Mesothelial cell of epicardium (in vitro differentiated cells): Measurements from ENCODE around the gene ADAT1. TPM values are rescaled to one million over a fixed set of nuclear protein-coding genes. Genes with fewer than 3 reads are reported as not detected.

ENCODE experiments used
- DNase-seq, 2 experiments: peaks; one replicate each; pipeline ENCODE4 v3.0.0; 2021; ENCODE audit warnings: low spot score in 2 of 2; ENCODE audit not compliant: unreplicated experiment in 2 of 2
- H3K27ac Mint-ChIP-seq: 2 replicates; pipeline ENCODE4 v1.8.0; 2021; ENCODE audit warnings: mixed read lengths
- H3K27me3 Mint-ChIP-seq: 2 replicates; pipeline ENCODE4 v1.8.0; 2021; ENCODE audit warnings: low read depth, mixed read lengths
- H3K36me3 Mint-ChIP-seq: 2 replicates; pipeline ENCODE4 v1.8.0; 2021; ENCODE audit warnings: mixed read lengths
- H3K4me1 Mint-ChIP-seq: 2 replicates; pipeline ENCODE4 v1.8.0; 2021; ENCODE audit warnings: mixed read lengths
- H3K4me3 Mint-ChIP-seq: 2 replicates; pipeline ENCODE4 v1.8.0; 2021; ENCODE audit warnings: mild to moderate bottlenecking, moderate library complexity, mixed read lengths
- H3K9me3 Mint-ChIP-seq: 2 replicates; pipeline ENCODE4 v1.8.0; 2021; ENCODE audit warnings: mixed read lengths
- total RNA-seq: library from RNA; stranded (reverse); gene quantifications from 3 replicates; pipeline ENCODE4 v1.2.1, GENCODE V29; 2021
- TF ChIP-seq, protein P1 (sequence below): fragments of 200-600 bp; sonication (generic); IDR thresholded peaks from one replicate; pipeline ENCODE4 v1.5.0; 2021; ENCODE audit warnings: antibody characterized with exemption; ENCODE audit not compliant: unreplicated experiment

Gene ADAT1
- total RNA-seq, 1 donor from 2014 or later, result 58.7 TPM

DNA sequence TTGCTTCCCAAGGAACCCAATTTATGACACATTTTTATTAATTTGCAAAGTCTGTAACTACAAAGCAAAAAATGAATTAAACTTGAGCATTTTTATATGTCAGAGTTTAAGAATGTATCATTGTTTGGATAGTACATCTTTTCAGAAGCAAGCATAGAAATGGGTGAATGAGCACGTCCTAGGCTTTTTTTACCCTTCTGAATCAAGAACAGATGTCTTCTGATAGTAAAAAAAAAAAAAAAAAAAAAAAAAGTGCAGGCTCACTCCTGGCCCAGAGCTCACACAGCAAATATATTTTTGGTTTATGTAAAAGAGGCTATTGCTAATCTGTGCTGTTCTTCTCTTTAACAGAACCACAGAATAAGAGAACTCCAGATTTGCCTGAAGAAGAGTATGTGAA is 30.8 kb upstream of the ADAT1 start:
- Mint-ChIP-seq H3K36me3 (peaks cover 26% of the 10 kb centered on the region), H3K27me3 (no peaks in the 10 kb centered on the region), H3K27ac (peak overlapping the region; percentile 61), H3K4me1 (peaks cover 33% of the 10 kb centered on the region), H3K4me3 (no peak overlapping the region), H3K9me3 (no peaks in the 10 kb centered on the region)
- TF ChIP-seq, protein P1, sequence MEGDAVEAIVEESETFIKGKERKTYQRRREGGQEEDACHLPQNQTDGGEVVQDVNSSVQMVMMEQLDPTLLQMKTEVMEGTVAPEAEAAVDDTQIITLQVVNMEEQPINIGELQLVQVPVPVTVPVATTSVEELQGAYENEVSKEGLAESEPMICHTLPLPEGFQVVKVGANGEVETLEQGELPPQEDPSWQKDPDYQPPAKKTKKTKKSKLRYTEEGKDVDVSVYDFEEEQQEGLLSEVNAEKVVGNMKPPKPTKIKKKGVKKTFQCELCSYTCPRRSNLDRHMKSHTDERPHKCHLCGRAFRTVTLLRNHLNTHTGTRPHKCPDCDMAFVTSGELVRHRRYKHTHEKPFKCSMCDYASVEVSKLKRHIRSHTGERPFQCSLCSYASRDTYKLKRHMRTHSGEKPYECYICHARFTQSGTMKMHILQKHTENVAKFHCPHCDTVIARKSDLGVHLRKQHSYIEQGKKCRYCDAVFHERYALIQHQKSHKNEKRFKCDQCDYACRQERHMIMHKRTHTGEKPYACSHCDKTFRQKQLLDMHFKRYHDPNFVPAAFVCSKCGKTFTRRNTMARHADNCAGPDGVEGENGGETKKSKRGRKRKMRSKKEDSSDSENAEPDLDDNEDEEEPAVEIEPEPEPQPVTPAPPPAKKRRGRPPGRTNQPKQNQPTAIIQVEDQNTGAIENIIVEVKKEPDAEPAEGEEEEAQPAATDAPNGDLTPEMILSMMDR, result no peak
- DNase-seq, result no peak

GRCh38 chr16:75648265-75649076 is 25.4 kb upstream of the ADAT1 start:
- Mint-ChIP-seq H3K27me3 (no peaks in the 10 kb centered on the region), H3K36me3 (no peaks in the 10 kb centered on the region), H3K27ac (peak overlapping the region; percentile 97), H3K4me3 (peak overlapping the region; percentile 100), H3K4me1 (peaks cover 48% of the 10 kb centered on the region), H3K9me3 (no peaks in the 10 kb centered on the region)
- DNase-seq, result peak; percentile 47 to 81
- TF ChIP-seq, protein P1, result no peak

DNA sequence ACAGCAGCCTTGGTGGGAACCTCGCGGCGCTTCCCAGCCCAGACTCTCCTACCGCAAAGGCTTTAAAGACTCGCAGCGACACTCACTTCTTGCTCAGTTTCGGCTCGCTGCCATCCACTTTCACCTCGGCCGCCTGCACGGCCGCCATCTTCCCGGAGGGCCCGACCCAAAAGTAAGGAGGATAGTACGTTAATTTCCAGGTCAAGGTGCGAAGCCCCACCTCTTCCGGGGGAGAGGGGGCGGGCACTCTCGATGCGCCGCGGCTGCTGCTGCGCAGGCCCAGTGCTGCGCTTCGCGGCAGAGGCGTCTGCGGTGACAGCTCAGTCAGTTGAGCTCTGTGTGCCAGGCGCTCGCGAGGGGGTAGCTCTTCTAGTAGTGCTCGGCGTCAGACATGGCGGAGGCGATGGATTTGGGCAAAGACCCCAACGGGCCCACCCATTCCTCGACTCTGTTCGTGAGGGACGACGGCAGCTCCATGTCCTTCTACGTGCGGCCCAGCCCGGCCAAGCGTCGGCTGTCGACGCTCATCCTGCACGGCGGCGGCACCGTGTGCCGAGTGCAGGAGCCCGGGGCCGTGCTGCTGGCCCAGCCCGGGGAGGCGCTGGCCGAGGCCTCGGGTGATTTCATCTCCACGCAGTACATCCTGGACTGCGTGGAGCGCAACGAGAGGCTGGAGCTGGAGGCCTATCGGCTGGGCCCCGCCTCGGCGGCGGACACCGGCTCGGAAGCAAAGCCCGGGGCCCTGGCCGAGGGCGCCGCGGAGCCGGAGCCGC is 24.6 kb upstream of the ADAT1 start, which contains the start of the genes KARS1 and TERF2IP:
Gene KARS1, minus strand, starts transcription at position 174 of the 773 bp plus-strand sequence. Its CDS starts 26 bp downstream, at position 148.
Gene TERF2IP, plus strand, starts transcription at position 282 of the 773 bp plus-strand sequence. Its CDS starts 110 bp downstream, at position 392.
- H3K4me1 Mint-ChIP-seq, result peaks cover 44% of the 10 kb centered on the region
- peak within 1 kb of the TSS; percentile 99 for H3K27ac Mint-ChIP-seq
- no peaks in the 10 kb centered on the region for H3K27me3 Mint-ChIP-seq
- H3K36me3 Mint-ChIP-seq, result peaks cover 3% of the 10 kb centered on the region
- peak within 1 kb of the TSS; percentile 100 for H3K4me3 Mint-ChIP-seq
- H3K9me3 Mint-ChIP-seq, result no peaks in the 10 kb centered on the region
- peak; percentile 72 to 89 for DNase-seq
- TF ChIP-seq, protein P1, result no peak

DNA sequence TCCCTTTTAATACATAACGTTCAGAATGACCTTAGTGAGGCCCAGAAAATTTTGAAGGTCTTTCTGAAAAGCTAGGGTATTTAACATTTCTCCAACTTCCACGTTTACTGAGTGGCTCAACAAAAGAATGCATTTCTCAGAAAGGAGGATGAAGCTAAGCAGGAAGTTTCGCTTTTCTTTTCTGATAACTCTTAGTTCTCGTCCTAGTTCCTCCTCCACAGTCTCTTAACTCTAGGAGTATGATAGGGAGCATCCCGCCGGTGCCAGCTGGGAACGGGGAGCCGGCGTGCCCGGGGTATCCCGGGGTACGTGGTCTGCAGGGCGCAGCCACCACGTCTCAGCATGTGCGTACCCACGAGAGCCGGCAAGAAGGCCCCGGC is 24.0 kb upstream of the ADAT1 start:
- Mint-ChIP-seq H3K27ac (peak overlapping the region; percentile 99), H3K4me3 (peak overlapping the region; percentile 100), H3K9me3 (no peaks in the 10 kb centered on the region), H3K36me3 (peaks cover 4% of the 10 kb centered on the region), H3K4me1 (peaks cover 41% of the 10 kb centered on the region), H3K27me3 (no peaks in the 10 kb centered on the region)
- TF ChIP-seq, protein P1, result no peak
- DNase-seq, result no peak

- Mint-ChIP-seq H3K27ac (no peak overlapping the region), H3K4me3 (peak overlapping the region; percentile 0), H3K4me1 (peaks cover 18% of the 10 kb centered on the region), H3K9me3 (no peaks in the 10 kb centered on the region), H3K36me3 (peaks cover 21% of the 10 kb centered on the region), H3K27me3 (no peaks in the 10 kb centered on the region)
- TF ChIP-seq, protein P1, result no peak
- no peak for DNase-seq
These were observed 21.3 kb upstream of the ADAT1 start for GRCh38 chr16:75644240-75645012.
